CD4-positive, alpha-beta memory T cell (primary cell): ENCODE data around the gene MAP4K3. TPM values are rescaled to one million over a fixed set of nuclear protein-coding genes. Genes with fewer than 3 reads are reported as not detected.

ENCODE experiments used
- CTCF ChIA-PET: fragments of 350-600 bp; sonication (Branson Sonifier 250); formaldehyde crosslinking; loops from one replicate; lab custom pipeline; 2021; ENCODE audit warnings: inconsistent platforms; ENCODE audit not compliant: partially characterized antibody; lab: Charles Lee
- POLR2A ChIA-PET: fragments of 350-600 bp; sonication (Branson Sonifier 250); formaldehyde crosslinking; loops from one replicate; lab custom pipeline; 2021; ENCODE audit not compliant: partially characterized antibody; lab: Charles Lee
- DNase-seq, 5 donors: peaks; one replicate each; pipeline versions ENCODE4 v3.0.0 to v3.0.0-alpha.2; 2020 to 2022; ENCODE audit warnings: mixed read lengths in 1 of 5
- H3K27ac ChIP-seq: one replicate; pipeline ENCODE4 v1.7.0; 2013; ENCODE audit warnings: low read depth, low read length
- H3K27me3 ChIP-seq: 2 replicates; pipeline ENCODE4 v1.7.0; 2013; ENCODE audit warnings: mild to moderate bottlenecking, low read length, moderate library complexity; ENCODE audit not compliant: insufficient read depth
- H3K36me3 ChIP-seq: 2 replicates; pipeline ENCODE4 v1.7.0; 2013; ENCODE audit warnings: mild to moderate bottlenecking, low read length, moderate library complexity; ENCODE audit not compliant: insufficient read depth
- H3K4me1 ChIP-seq: 2 replicates; pipeline ENCODE4 v1.7.0; 2013; ENCODE audit warnings: mild to moderate bottlenecking, low read length, moderate library complexity; ENCODE audit not compliant: insufficient read depth
- H3K4me3 ChIP-seq, 2 donors: one replicate each; pipeline ENCODE4 v1.7.0; 2013; ENCODE audit warnings: low read length in 2 of 2, mild to moderate bottlenecking in 1 of 2
- H3K9me3 ChIP-seq, 2 donors: one replicate each; pipeline ENCODE4 v1.7.0; 2013; ENCODE audit warnings: low read length in 2 of 2, control low read depth in 1 of 2; ENCODE audit not compliant: control insufficient read depth in 1 of 2
- H3K27ac Mint-ChIP-seq, 7 donors: one replicate each; pipeline ENCODE4 v1.8.0; 2020 to 2021; ENCODE audit warnings: mixed read lengths in 7 of 7, mild to moderate bottlenecking in 6 of 7, inconsistent platforms in 3 of 7, moderate library complexity in 3 of 7
- H3K27me3 Mint-ChIP-seq, 2 donors: one replicate each; pipeline ENCODE4 v1.8.0; 2020 to 2021; ENCODE audit warnings: mixed read lengths in 2 of 2
- H3K36me3 Mint-ChIP-seq, 2 donors: one replicate each; pipeline ENCODE4 v1.8.0; 2020 to 2021; ENCODE audit warnings: mixed read lengths in 2 of 2, inconsistent platforms in 1 of 2, mild to moderate bottlenecking in 1 of 2
- H3K4me1 Mint-ChIP-seq, 4 donors: one replicate each; pipeline ENCODE4 v1.8.0; 2020 to 2021; ENCODE audit warnings: mixed read lengths in 4 of 4, mild to moderate bottlenecking in 1 of 4
- H3K4me3 Mint-ChIP-seq, 8 donors: one replicate each; pipeline ENCODE4 v1.8.0; 2020 to 2021; ENCODE audit warnings: mixed read lengths in 8 of 8, mild to moderate bottlenecking in 7 of 8, moderate library complexity in 6 of 8, inconsistent platforms in 3 of 8
- H3K9me3 Mint-ChIP-seq, 8 donors: one replicate each; pipeline ENCODE4 v1.8.0; 2020 to 2021; ENCODE audit warnings: mixed read lengths in 8 of 8, mild to moderate bottlenecking in 5 of 8, inconsistent platforms in 3 of 8, moderate library complexity in 1 of 8
- intact Hi-C: fragments of 100-400 bp; cut with micrococcal nuclease; formaldehyde crosslinking; loops from one replicate; pipeline ENCODE4 v1.15.1; 2023
- polyA plus RNA-seq, 2 donors: library from polyadenylated mRNA; unstranded; fragments of 300-500 nt; fragmentation: Illumina TruSeq; gene quantifications; one replicate each; pipeline ENCODE4 v1.2.3, GENCODE V29; 2021
- total RNA-seq, 2 experiments: library from RNA; stranded (reverse); gene quantifications; one replicate each; pipeline ENCODE4 v1.2.3, GENCODE V29; 2021

Gene MAP4K3
- total and polyA plus RNA-seq, 4 experiments from 2014 or later: 1.7 to 18.1 (median 9.4) TPM

DNA sequence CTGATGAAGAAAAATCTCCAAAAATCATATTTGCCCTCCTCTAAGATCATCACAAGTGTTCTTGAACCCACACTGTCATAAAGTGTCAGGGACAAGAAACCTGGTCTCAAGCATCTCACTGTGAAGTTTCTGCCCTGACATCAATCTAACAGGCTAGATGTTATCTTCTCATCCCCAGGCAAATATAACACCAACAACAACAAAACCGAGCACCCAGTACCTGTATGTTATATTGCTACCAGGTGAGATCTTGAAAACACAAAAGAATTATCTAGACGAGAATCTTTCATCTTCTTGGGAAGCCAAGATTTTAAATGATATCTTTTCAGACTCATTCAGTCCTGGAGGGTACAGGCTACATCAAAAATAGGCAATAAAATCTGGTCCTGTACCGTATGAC, 8.8 kb upstream of the MAP4K3 start:
- H3K9me3 ChIP-seq: no peaks in the 10 kb centered on the region
- no peak overlapping the region for H3K4me3 ChIP-seq
- H3K27ac ChIP-seq: no peak overlapping the region
- no peaks in the 10 kb centered on the region for H3K4me1 ChIP-seq
- H3K36me3 ChIP-seq: no peaks in the 10 kb centered on the region
- peaks cover 4 to 16% of the 10 kb centered on the region in 2 donors for H3K36me3 Mint-ChIP-seq
- no peaks in the 10 kb centered on the region for H3K27me3 Mint-ChIP-seq
- H3K4me1 Mint-ChIP-seq: no peaks in the 10 kb centered on the region
- intact Hi-C loops: no loop called here
- H3K27me3 ChIP-seq: no peaks in the 10 kb centered on the region
- POLR2A ChIA-PET: no interaction called here
- H3K27ac Mint-ChIP-seq: no peak overlapping the region
- no peak for DNase-seq
- H3K4me3 Mint-ChIP-seq: no peak overlapping the region
- CTCF ChIA-PET: no interaction called here
- H3K9me3 Mint-ChIP-seq: peaks cover 0 to 12% (median 8%) of the 10 kb centered on the region in 8 donors

DNA sequence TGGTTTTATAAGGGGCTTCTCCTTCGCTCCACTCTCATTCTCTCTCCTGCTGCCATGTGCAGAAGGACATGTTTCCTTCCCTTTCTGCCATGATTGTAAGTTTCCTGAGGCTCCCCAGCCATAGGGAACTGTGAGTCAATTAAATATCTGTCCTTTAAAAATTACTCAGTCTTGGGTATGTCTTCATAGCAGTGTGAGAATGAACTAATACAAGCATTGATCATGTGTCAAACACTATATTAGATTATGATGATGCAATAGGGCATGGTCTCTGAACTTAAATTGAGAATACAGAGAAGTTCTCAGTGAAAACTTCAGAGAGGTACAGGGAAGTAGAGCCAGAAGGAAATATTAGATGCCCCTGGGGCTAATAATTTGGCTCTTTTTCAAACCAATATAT, 5.9 kb upstream of the MAP4K3 start:
- Mint-ChIP-seq H3K27me3 (no peaks in the 10 kb centered on the region), H3K9me3 (peaks cover 0 to 12% (median 8%) of the 10 kb centered on the region in 8 donors), H3K4me1 (peaks cover 2 to 9% (median 5%) of the 10 kb centered on the region in 4 donors), H3K36me3 (peaks cover 4 to 16% of the 10 kb centered on the region in 2 donors), H3K27ac (no peak overlapping the region), H3K4me3 (no peak overlapping the region)
- Histone ChIP-seq H3K27ac (no peak overlapping the region), H3K4me1 (peaks cover 4% of the 10 kb centered on the region), H3K36me3 (no peaks in the 10 kb centered on the region), H3K4me3 (no peak overlapping the region), H3K27me3 (no peaks in the 10 kb centered on the region), H3K9me3 (no peaks in the 10 kb centered on the region)
- intact Hi-C loops: no loop called here
- no peak for DNase-seq
- POLR2A ChIA-PET: no interaction called here
- CTCF ChIA-PET: no interaction called here

DNA sequence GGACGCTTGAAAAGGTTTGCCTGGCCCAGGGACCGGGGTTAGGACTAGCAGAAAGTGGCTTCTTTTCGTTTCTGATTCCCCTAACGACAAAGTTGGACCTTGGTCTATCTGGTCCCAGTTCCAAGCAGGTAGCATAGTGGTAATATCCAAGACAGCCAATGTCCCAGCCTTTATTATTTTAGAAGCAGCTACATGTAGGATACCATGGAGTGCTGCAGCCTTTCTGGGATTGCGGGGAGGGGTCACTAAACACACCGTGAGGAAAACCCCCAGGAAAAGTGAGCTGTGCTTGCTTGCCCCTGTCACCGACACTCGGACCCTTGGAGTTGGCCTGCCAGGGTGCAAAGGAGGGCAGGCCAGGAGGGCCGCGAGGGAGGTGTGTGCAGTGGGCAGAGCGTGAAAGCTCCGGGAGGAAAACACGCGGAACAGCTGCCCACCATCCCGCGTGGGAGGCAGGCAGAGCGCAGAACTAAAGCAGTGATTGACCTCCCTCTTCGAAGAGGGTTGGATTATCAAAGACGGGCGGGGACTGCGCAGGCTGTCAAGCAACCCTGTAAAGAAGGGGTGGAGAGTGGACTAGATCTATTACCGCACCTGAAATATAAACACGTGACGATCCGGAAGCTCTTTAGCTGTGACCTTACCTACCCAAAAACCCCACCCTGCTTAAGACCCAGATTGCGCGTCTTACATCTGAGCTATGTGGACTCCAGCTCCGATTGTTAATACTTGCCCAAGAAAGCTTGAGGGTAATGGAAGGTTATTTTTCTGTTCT, 624 bp upstream of the MAP4K3 start:
- no peaks in the 10 kb centered on the region for H3K27me3 Mint-ChIP-seq
- peak; percentile 48 to 60 (median 52) for DNase-seq
- Histone ChIP-seq H3K4me3 (peak overlapping the region; percentile 87 to 95), H3K27me3 (no peaks in the 10 kb centered on the region), H3K9me3 (no peaks in the 10 kb centered on the region), H3K27ac (peak overlapping the region; percentile 53), H3K4me1 (peaks cover 40% of the 10 kb centered on the region), H3K36me3 (no peaks in the 10 kb centered on the region)
- H3K4me1 Mint-ChIP-seq: peaks cover 31 to 49% (median 41%) of the 10 kb centered on the region in 4 donors
- ChIA-PET CTCF (interaction anchor here (0.8 kb wide), 1 partner anchor 490 kb away, joined by 3 read pairs; no protein-coding TSS in a partner anchor), POLR2A (interaction anchor here (1.8 to 1.9 kb wide), 2 partner anchors 313 to 317 kb away, joined by 5 to 7 read pairs; partner anchors contain the start of gene SOS1)
- intact Hi-C loops: loop anchor here (5.0 kb wide), 2 partner anchors 60 to 340 kb away; partner anchors contain the start of gene THUMPD2
- H3K9me3 Mint-ChIP-seq: peaks cover 0 to 7% (median 5%) of the 10 kb centered on the region in 8 donors
- H3K27ac Mint-ChIP-seq: peak overlapping the region; percentile 38 to 90 (median 80)
- H3K36me3 Mint-ChIP-seq: peaks cover 4 to 5% of the 10 kb centered on the region in 2 donors
- H3K4me3 Mint-ChIP-seq: peak overlapping the region; percentile 82 to 89 (median 88)

DNA sequence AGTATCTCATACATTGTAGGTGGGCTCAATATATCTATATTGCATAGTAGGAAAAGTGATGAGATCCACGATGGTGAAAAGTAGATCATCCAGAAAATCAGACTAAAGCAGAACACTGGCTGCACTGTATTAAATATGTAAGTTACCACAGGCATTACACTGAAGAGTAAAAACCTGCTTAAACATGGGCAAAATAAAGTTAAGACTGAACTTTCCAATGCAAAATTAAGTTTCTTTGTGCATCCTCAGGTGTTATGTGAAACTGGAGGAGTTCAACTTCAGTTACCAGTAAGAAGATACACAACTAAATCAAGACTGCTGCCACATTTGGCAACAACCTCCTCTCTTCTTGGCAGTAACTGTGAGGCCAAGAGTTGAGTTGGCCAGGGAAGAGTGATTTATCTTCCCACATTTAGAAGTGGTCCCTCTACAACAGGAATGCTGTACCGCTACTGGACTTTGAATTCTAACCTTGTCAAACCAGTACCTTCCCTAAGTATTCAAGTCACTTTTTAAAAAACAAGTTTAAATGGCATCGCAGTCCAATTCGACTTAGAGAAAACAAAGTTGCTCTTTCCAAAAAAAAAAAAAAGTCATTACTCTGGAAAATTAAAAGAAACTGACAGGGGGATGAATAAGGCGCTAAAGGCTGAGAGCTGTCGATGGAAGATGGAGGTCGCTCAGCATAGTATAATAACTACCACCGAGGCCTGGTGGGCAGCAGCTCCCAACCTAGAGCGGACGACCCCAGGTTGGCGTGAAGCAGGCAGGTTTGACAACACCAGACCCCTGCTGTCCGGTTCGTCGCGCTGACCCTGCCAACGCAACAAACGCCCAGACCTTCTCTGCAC, 1.1 kb downstream of the MAP4K3 start:
- DNase-seq: peak in 1 of 5 donors; percentile 3
- peaks cover 0 to 2% of the 10 kb centered on the region in 2 donors for H3K36me3 Mint-ChIP-seq
- H3K4me1 ChIP-seq: peaks cover 56% of the 10 kb centered on the region
- H3K27ac Mint-ChIP-seq: peak overlapping the region in 6 of 7 donors; percentile 73 to 93 (median 90)
- peaks cover 44 to 64% (median 55%) of the 10 kb centered on the region in 4 donors for H3K4me1 Mint-ChIP-seq
- intact Hi-C loops: loop anchor here (5.0 kb wide), 2 partner anchors 59 to 341 kb away; partner anchors contain the start of gene THUMPD2
- no peaks in the 10 kb centered on the region for H3K36me3 ChIP-seq
- H3K27me3 ChIP-seq: no peaks in the 10 kb centered on the region
- no peaks in the 10 kb centered on the region for H3K9me3 ChIP-seq
- CTCF ChIA-PET: interaction anchor here (1.0 to 1.5 kb wide), 2 partner anchors 12 to 59 kb away, joined by 3 read pairs; no protein-coding TSS in a partner anchor
- peak overlapping the region; percentile 87 to 95 (median 92) for H3K4me3 Mint-ChIP-seq
- no peaks in the 10 kb centered on the region for H3K27me3 Mint-ChIP-seq
- no peaks in the 10 kb centered on the region for H3K9me3 Mint-ChIP-seq
- H3K27ac ChIP-seq: peak overlapping the region; percentile 53
- peak overlapping the region; percentile 63 to 87 for H3K4me3 ChIP-seq
- POLR2A ChIA-PET: interaction anchor here (1.9 kb wide), 1 partner anchor 311 kb away, joined by 7 read pairs; no protein-coding TSS in a partner anchor

DNA sequence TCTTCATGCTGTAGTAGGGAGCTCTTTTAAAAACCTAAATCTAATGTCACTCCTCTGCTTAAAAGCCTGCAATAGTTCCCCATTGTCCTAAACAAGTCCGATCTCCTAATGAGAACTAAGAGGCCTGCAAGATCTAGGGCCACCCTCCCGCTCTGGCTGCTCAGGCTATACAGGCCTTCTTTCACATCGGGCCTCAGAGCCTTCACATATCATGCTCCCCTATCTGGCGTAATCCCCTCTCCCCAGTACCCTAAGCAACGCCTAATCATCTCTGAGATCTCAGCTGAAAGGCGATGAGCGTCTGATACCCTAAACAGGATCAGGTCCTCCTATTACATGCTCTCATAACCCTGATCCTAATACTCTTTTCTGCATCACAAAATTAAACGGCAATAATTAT, 1.9 kb downstream of the MAP4K3 start:
- no peak for DNase-seq
- peaks cover 44 to 67% (median 56%) of the 10 kb centered on the region in 4 donors for H3K4me1 Mint-ChIP-seq

DNA sequence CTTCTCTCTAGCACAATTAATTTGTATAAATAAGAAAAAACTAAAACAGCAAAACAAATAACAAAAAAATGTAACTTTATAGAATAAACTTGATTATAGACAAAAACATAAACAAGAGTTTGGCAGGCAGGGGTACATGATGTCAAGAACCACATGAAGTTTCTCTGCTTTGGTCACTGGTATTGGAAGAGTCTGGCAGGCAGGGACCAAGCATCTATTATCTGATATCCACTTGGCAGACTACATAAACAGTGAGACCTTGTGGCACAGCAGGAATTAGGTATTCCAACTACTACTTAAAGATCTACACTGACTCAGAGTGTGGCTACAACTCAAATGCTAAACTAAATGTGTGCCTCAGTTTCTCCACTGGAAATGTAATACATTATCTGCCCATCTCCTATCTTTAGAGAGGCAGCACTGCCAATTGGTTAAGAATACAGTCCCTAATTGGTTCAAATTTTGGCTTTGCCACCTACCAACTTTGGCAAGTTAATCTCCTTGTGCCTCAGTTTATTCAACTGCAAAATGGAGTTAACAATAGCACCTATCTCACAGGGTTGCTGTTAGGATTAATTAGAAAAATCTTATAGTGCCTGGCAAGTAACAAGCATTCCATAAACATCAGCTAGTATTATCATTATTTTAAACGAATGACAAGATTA, 2.7 kb downstream of the MAP4K3 start:
- intact Hi-C loops: no loop called here
- H3K4me3 ChIP-seq: no peak overlapping the region
- no peak for DNase-seq
- ChIA-PET CTCF (no interaction called here), POLR2A (no interaction called here)
- no peak overlapping the region for H3K27ac ChIP-seq
- Mint-ChIP-seq H3K4me3 (peak overlapping the region in 2 of 8 donors; percentile 6), H3K27ac (no peak overlapping the region), H3K36me3 (peaks cover 0 to 2% of the 10 kb centered on the region in 2 donors), H3K4me1 (peaks cover 47 to 69% (median 57%) of the 10 kb centered on the region in 4 donors), H3K27me3 (no peaks in the 10 kb centered on the region), H3K9me3 (no peaks in the 10 kb centered on the region)
- H3K4me1 ChIP-seq: peaks cover 56% of the 10 kb centered on the region
- H3K9me3 ChIP-seq: no peaks in the 10 kb centered on the region
- H3K27me3 ChIP-seq: no peaks in the 10 kb centered on the region
- no peaks in the 10 kb centered on the region for H3K36me3 ChIP-seq

More for the DNA sequence above, 1.9 kb downstream of the MAP4K3 start:
- Histone ChIP-seq H3K9me3 (no peaks in the 10 kb centered on the region), H3K27ac (no peak overlapping the region), H3K27me3 (no peaks in the 10 kb centered on the region), H3K36me3 (no peaks in the 10 kb centered on the region), H3K4me3 (no peak overlapping the region), H3K4me1 (peaks cover 56% of the 10 kb centered on the region)
- CTCF ChIA-PET: no interaction called here
- H3K27me3 Mint-ChIP-seq: no peaks in the 10 kb centered on the region
- POLR2A ChIA-PET: no interaction called here
- peaks cover 0 to 2% of the 10 kb centered on the region in 2 donors for H3K36me3 Mint-ChIP-seq
- H3K27ac Mint-ChIP-seq: peak overlapping the region in 5 of 7 donors; percentile 3 to 19 (median 9)
- H3K9me3 Mint-ChIP-seq: no peaks in the 10 kb centered on the region
- peak overlapping the region; percentile 87 to 95 (median 92) for H3K4me3 Mint-ChIP-seq
- intact Hi-C loops: loop anchor here (5.0 kb wide), 2 partner anchors 58 to 342 kb away; partner anchors contain the start of gene THUMPD2
